NCI-H460 (cell line): ENCODE results near the gene WFDC6. TPM values are rescaled to one million over a fixed set of nuclear protein-coding genes. Genes with fewer than 3 reads are reported as not detected.

Experiments
- small RNA-seq, 2 experiments: library from RNA; depleted of rRNA; stranded (forward); fragments of <200 nt; gene quantifications; one replicate each; pipeline ENCODE3, GENCODE V24; 2014
- total RNA-seq: library from RNA; depleted of rRNA; stranded (reverse); fragments of >200 nt; shearing (Covaris generic); gene quantifications from 2 replicates; pipeline ENCODE4 v1.2.3, GENCODE V29; 2014; rRNA removed

WFDC6 gene
- total RNA-seq, 1 experiment from 2014 or later, result 0.22 TPM

Small RNA genes within 50 kb of the gene (small RNA-seq; reads per million reads assigned to genes)
- gene AL031663.1 (0 reads per million in 2 experiments), gene HSPD1P21 (0 reads per million in 2 experiments), gene RNA5SP485 (0 reads per million in 2 experiments)

Other genes starting within 250 kb of the WFDC6 start
- not detected in 2 replicates for gene RBPJL, start 232.6 kb downstream of the WFDC6 start, total RNA-seq
- gene MATN4, start 231.2 kb downstream of the WFDC6 start, total RNA-seq, result not detected in 2 replicates
- 12.7 and 14.7 TPM in 2 replicates for gene SDC4, start 191.1 kb downstream of the WFDC6 start, total RNA-seq
- gene SYS1, start 176.3 kb downstream of the WFDC6 start, total RNA-seq, result 36.4 and 38.0 TPM in 2 replicates
- not detected in 2 replicates for gene TP53TG5, start 161.2 kb downstream of the WFDC6 start, total RNA-seq
- gene DBNDD2, start 131.2 kb downstream of the WFDC6 start, total RNA-seq, result 16.6 and 17.4 TPM in 2 replicates
- gene PIGT, start 123.3 kb downstream of the WFDC6 start, total RNA-seq, result 145 and 150 TPM in 2 replicates
- gene WFDC2, start 69.7 kb downstream of the WFDC6 start, total RNA-seq, result not detected in 2 replicates
- not detected in 2 replicates for gene SPINT3, start 23.9 kb downstream of the WFDC6 start, total RNA-seq
- not detected in 2 replicates for gene EPPIN, start 7.9 kb upstream of the WFDC6 start, total RNA-seq
- gene WFDC8, start 39.8 kb upstream of the WFDC6 start, total RNA-seq, result not detected in 2 replicates
- not detected in 2 replicates for gene WFDC10A, start 90.3 kb upstream of the WFDC6 start, total RNA-seq
- not detected in 2 replicates for gene WFDC9, start 91.8 kb upstream of the WFDC6 start, total RNA-seq
- not detected in 2 replicates for gene WFDC11, start 130.8 kb upstream of the WFDC6 start, total RNA-seq
- gene WFDC13, start 162.6 kb upstream of the WFDC6 start, total RNA-seq, result not detected in 2 replicates
- not detected in 2 replicates for gene WFDC10B, start 165.5 kb upstream of the WFDC6 start, total RNA-seq
- gene SPINT4, start 182.9 kb upstream of the WFDC6 start, total RNA-seq, result not detected in 2 replicates